GM21447 (cell line): ENCODE measurements around the gene ANO5.

Experiments used
- ATAC-seq: cut with Tn5 transposase; IDR thresholded peaks from one replicate; pipeline ENCODE4 v1.9.1; 2021; ENCODE audit not compliant: unreplicated experiment

ANO5 gene

DNA sequence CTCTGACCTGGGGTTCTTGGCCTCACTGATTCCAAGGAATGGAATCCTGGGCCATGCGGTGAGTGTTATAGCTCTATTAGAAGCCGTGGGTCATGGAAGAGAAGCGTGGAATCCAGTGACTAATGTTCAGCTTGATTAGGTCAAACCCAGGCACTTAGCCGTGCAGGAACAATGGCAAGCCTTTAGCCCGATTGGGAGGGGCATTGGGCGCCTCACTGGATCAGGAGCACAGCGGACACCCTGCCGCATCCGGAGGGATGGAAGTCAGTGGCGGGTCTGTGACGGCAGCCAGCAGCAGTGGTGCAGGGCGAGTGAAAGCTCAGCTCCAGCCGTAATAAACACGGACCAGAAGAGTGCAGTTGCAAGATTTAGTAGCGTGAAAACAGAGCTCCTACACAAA, 124.8 kb downstream of the ANO5 start:
- ATAC-seq: no peak

DNA sequence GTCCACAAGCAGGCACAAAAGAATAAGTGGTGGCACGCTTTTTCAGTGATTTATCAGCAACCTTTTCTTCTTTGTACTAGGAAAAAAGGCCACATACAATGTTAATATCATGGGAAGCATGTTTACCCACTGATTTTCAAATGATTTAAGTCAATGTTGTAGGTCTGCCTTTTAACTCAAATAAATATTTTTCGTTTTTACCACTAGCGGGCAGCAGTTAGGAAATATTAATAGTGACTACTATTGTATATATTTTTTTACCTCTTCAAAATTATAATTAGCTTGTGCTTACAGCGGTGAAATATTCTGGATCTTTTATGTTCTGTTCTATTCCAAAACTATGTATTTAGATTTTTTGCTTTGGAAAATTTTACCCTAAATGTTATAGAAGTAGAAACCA, 138.9 kb downstream of the ANO5 start:
- ATAC-seq: no peak
